ENCODE measurements around the gene CROT. TPM values are rescaled to one million over a fixed set of nuclear protein-coding genes. Genes with fewer than 3 reads are reported as not detected.

Gene CROT
- total RNA-seq, 1 experiment from 2014 or later, result 4.0 TPM

GRCh38 chr7:87345166-87345927, at the start of gene CROT (continued):
- TF ChIP-seq NFATC4 (CRISPR knock-in tag; IDR thresholded peaks at IDR 0.05) (no peak), NFYB (CRISPR knock-in tag; conservative IDR thresholded peaks at IDR 0.05; ENCODE audit: low read depth) (peak; percentile 77), ATF2 (CRISPR knock-in tag; IDR thresholded peaks at IDR 0.05; ENCODE audit: borderline replicate concordance, low read depth) (no peak), TEAD1 (CRISPR knock-in tag; IDR thresholded peaks at IDR 0.05) (no peak; the same call in 1 of the 2 replicates), SP1 (CRISPR knock-in tag; conservative IDR thresholded peaks at IDR 0.05) (peak; percentile 73), CREM (CRISPR knock-in tag; IDR thresholded peaks at IDR 0.05) (0 out of 2 replicates have a peak, but pooled peaks have one; percentile 43), ZNF263 (CRISPR knock-in tag; IDR thresholded peaks at IDR 0.05; ENCODE audit: low read depth) (no peak), ZNF232 (CRISPR knock-in tag; IDR thresholded peaks at IDR 0.05) (peak; percentile 63; the same call in 1 of the 2 replicates)
- TF ChIP-seq, protein P1, sequence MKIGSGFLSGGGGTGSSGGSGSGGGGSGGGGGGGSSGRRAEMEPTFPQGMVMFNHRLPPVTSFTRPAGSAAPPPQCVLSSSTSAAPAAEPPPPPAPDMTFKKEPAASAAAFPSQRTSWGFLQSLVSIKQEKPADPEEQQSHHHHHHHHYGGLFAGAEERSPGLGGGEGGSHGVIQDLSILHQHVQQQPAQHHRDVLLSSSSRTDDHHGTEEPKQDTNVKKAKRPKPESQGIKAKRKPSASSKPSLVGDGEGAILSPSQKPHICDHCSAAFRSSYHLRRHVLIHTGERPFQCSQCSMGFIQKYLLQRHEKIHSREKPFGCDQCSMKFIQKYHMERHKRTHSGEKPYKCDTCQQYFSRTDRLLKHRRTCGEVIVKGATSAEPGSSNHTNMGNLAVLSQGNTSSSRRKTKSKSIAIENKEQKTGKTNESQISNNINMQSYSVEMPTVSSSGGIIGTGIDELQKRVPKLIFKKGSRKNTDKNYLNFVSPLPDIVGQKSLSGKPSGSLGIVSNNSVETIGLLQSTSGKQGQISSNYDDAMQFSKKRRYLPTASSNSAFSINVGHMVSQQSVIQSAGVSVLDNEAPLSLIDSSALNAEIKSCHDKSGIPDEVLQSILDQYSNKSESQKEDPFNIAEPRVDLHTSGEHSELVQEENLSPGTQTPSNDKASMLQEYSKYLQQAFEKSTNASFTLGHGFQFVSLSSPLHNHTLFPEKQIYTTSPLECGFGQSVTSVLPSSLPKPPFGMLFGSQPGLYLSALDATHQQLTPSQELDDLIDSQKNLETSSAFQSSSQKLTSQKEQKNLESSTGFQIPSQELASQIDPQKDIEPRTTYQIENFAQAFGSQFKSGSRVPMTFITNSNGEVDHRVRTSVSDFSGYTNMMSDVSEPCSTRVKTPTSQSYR (CRISPR knock-in tag; IDR thresholded peaks at IDR 0.05), result no peak

- Mint-ChIP-seq H3K27ac (no peak overlapping the region), H3K4me1 (peaks cover 12% of the 10 kb centered on the region), H3K4me3 (no peak overlapping the region), H3K9me3 (peaks cover 50% of the 10 kb centered on the region), H3K36me3 (peaks cover 13% of the 10 kb centered on the region), H3K27me3 (ENCODE audit: low read depth) (peaks cover 3% of the 10 kb centered on the region)
- ATAC-seq (no peak), DNase-seq (ENCODE audit: low spot score) (no peak)
- CTCF ChIA-PET, result no interaction called here
- POLR2A ChIA-PET, result no interaction called here
- TF ChIP-seq, protein P2, sequence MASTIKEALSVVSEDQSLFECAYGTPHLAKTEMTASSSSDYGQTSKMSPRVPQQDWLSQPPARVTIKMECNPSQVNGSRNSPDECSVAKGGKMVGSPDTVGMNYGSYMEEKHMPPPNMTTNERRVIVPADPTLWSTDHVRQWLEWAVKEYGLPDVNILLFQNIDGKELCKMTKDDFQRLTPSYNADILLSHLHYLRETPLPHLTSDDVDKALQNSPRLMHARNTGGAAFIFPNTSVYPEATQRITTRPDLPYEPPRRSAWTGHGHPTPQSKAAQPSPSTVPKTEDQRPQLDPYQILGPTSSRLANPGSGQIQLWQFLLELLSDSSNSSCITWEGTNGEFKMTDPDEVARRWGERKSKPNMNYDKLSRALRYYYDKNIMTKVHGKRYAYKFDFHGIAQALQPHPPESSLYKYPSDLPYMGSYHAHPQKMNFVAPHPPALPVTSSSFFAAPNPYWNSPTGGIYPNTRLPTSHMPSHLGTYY (CRISPR knock-in tag; IDR thresholded peaks at IDR 0.05), result no peak
- no peak for TF ChIP-seq TCF7 (CRISPR knock-in tag; IDR thresholded peaks at IDR 0.05; ENCODE audit: low read depth)
- TF ChIP-seq ARID4B (CRISPR knock-in tag; IDR thresholded peaks at IDR 0.05; ENCODE audit: borderline replicate concordance), result no peak
- no peak for TF ChIP-seq ZNF396 (CRISPR knock-in tag; IDR thresholded peaks at IDR 0.05; ENCODE audit: borderline replicate concordance)
- TF ChIP-seq, protein P3, sequence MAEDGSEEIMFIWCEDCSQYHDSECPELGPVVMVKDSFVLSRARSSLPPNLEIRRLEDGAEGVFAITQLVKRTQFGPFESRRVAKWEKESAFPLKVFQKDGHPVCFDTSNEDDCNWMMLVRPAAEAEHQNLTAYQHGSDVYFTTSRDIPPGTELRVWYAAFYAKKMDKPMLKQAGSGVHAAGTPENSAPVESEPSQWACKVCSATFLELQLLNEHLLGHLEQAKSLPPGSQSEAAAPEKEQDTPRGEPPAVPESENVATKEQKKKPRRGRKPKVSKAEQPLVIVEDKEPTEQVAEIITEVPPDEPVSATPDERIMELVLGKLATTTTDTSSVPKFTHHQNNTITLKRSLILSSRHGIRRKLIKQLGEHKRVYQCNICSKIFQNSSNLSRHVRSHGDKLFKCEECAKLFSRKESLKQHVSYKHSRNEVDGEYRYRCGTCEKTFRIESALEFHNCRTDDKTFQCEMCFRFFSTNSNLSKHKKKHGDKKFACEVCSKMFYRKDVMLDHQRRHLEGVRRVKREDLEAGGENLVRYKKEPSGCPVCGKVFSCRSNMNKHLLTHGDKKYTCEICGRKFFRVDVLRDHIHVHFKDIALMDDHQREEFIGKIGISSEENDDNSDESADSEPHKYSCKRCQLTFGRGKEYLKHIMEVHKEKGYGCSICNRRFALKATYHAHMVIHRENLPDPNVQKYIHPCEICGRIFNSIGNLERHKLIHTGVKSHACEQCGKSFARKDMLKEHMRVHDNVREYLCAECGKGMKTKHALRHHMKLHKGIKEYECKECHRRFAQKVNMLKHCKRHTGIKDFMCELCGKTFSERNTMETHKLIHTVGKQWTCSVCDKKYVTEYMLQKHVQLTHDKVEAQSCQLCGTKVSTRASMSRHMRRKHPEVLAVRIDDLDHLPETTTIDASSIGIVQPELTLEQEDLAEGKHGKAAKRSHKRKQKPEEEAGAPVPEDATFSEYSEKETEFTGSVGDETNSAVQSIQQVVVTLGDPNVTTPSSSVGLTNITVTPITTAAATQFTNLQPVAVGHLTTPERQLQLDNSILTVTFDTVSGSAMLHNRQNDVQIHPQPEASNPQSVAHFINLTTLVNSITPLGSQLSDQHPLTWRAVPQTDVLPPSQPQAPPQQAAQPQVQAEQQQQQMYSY (CRISPR knock-in tag; IDR thresholded peaks at IDR 0.05), result no peak
- no peak for TF ChIP-seq STAT6 (CRISPR knock-in tag; conservative IDR thresholded peaks at IDR 0.05; ENCODE audit: low read depth)
- no peak for TF ChIP-seq GABPB1 (CRISPR knock-in tag; IDR thresholded peaks at IDR 0.05)
Observed at GRCh38 chr7:87300756-87301155, 44.7 kb upstream of the CROT start.

All from WTC11 (cell line).